Smooth muscle cell (in vitro differentiated cells): Measurements from ENCODE around the gene BTG4. TPM values are rescaled to one million over a fixed set of nuclear protein-coding genes. Genes with fewer than 3 reads are reported as not detected.

Experiments
- microRNA counts: library from miRNA; unstranded; fragments of <30 nt; microRNA quantifications from one replicate; lab custom pipeline; 2016
- microRNA-seq: library from miRNA; unstranded; fragments of <30 nt; microRNA quantifications from one replicate; pipeline ENCODE4, GENCODE V29; 2016; ENCODE audit warnings: borderline number of aligned reads
- polyA plus RNA-seq: library from polyadenylated mRNA; unstranded; fragments of >200 nt; fragmentation: Nextera tagmentation; extraction: Ambion mirVana; gene quantifications from 2 replicates; pipeline ENCODE4 v1.2.1, GENCODE V29; 2016
- small RNA-seq: library from RNA; depleted of rRNA; stranded (forward); fragments of <200 nt; gene quantifications from one replicate; pipeline ENCODE3, GENCODE V24; 2014
- total RNA-seq: library from RNA; depleted of rRNA; stranded (reverse); fragments of >200 nt; gene quantifications from 2 replicates; pipeline ENCODE4 v1.2.3, GENCODE V29; 2014

The BTG4 gene
- total and polyA plus RNA-seq, 2 experiments from 2014 or later = 0.21 TPM; not detected in 1

MicroRNAs encoded within 50 kb of the gene (microRNA counts, 767-probe panel; counts per million panel counts)
- microRNA hsa-miR-34b-3p (lab: Ali Mortazavi, UCI) = 183 counts per million
- microRNA hsa-miR-34c-3p (lab: Ali Mortazavi, UCI) = 2,201 counts per million, percentile 8 among the panel's probes with 10 or more counts
- microRNA hsa-miR-34c-5p (lab: Ali Mortazavi, UCI) = 6,625 counts per million, percentile 35 among the panel's probes with 10 or more counts

Small RNAs within 50 kb of the gene (microRNA-seq; reads per million reads assigned to microRNA genes)
- 215 reads per million, percentile 65 among the genes with 10 or more reads in this experiment for gene MIR34B
- 3,507 reads per million, percentile 89 among the genes with 10 or more reads in this experiment for gene MIR34C

Small RNAs within 50 kb of the gene (small RNA-seq; reads per million reads assigned to genes)
- gene MIR34B = 4.7 reads per million, percentile 62 among the genes with 10 or more reads in this experiment
- gene MIR34C = 75.9 reads per million, percentile 97 among the genes with 10 or more reads in this experiment

Other genes starting within 250 kb of the BTG4 start
- not detected in 2 replicates for gene POU2AF3, start 213.8 kb downstream of the BTG4 start, total RNA-seq
- 0.43 TPM in 1 of 2 replicates, not detected in the other for gene POU2AF3, start 213.8 kb downstream of the BTG4 start, polyA plus RNA-seq
- 0.13 TPM in 1 of 2 replicates, not detected in the other for gene POU2AF1, start 133.1 kb downstream of the BTG4 start, total RNA-seq
- gene POU2AF1, start 133.1 kb downstream of the BTG4 start, polyA plus RNA-seq = not detected in 2 replicates
- 0.85 TPM in 1 of 2 replicates, not detected in the other for gene HOATZ, start 2.4 kb upstream of the BTG4 start, total RNA-seq
- 1.2 and 1.5 TPM in 2 replicates for gene HOATZ, start 2.4 kb upstream of the BTG4 start, polyA plus RNA-seq
- 61.0 and 67.4 TPM in 2 replicates for gene LAYN, start 28.3 kb upstream of the BTG4 start, total RNA-seq
- 52.6 and 64.5 TPM in 2 replicates for gene LAYN, start 28.3 kb upstream of the BTG4 start, polyA plus RNA-seq
- 12.5 and 14.1 TPM in 2 replicates for gene SIK2, start 90.1 kb upstream of the BTG4 start, total RNA-seq
- 1.9 and 2.4 TPM in 2 replicates for gene SIK2, start 90.1 kb upstream of the BTG4 start, polyA plus RNA-seq